Measurements from ENCODE around the gene UNC5A. TPM values are rescaled to one million over a fixed set of nuclear protein-coding genes. Genes with fewer than 3 reads are reported as not detected.

UNC5A gene
- total and polyA plus RNA-seq, 3 experiments from 2014 or later: not detected

DNA sequence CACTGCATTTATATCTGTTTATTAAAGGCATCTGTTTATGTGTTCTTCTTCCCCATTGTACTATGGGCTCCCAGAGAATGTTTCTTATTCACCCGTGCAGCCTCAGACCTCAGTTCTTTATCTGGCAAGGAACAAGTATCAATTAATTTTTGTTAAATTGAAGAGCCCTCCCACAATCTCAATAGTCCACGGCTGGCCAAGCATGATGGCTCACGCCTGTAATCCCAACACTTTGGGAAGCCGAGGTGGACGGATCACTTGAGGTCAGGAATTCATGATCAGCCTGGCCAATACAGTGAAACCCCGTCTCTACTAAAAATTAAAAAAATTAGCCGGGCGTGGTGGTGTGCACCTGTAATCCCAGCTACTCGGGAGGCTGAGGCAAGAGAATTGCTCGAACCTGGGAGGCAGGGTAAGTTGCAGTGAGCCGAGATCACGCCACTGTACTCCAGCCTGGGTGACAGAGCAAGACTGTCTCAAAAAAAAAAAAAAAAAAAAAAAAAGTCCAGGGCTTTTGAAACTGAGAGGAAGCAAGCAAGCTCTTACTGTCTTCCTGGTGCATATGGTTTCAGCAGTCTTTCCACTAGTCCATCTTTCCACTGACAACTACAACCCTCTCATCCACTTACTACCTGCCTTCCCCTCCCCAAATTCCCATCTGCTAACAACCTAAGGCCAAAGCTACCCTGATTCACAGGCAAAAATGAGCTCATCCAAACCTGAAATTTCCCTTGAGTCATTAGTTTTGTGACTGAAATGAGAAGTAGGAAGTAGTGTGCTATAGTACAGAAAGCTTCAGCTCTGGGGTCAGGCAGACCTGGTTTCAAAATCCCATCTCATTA is 91.1 kb downstream of the UNC5A start:
- CTCF ChIA-PET: no interaction called here
- H3K27me3 Mint-ChIP-seq: peaks cover 0 to 4% of the 10 kb centered on the region in 2 donors
- H3K27ac Mint-ChIP-seq: peak overlapping the region in 3 of 8 donors; percentile 21 to 47 (median 43)
- DNase-seq: no peak
- Histone ChIP-seq H3K4me1 (ENCODE audit: insufficient read depth, low read length) (no peaks in the 10 kb centered on the region), H3K36me3 (ENCODE audit: insufficient read depth, low read length) (peaks cover 29% of the 10 kb centered on the region), H3K27me3 (ENCODE audit: insufficient read depth, low read length, poor library complexity, severe bottlenecking) (no peaks in the 10 kb centered on the region), H3K27ac (ENCODE audit: low read depth, low read length) (no peak overlapping the region), H3K4me3 (ENCODE audit: low read length) (no peak overlapping the region), H3K9me3 (ENCODE audit: low read length) (no peaks in the 10 kb centered on the region)
- POLR2A ChIA-PET: no interaction called here
- H3K4me1 Mint-ChIP-seq: peaks cover 12 to 18% (median 12%) of the 10 kb centered on the region in 3 donors
- H3K9me3 Mint-ChIP-seq: no peaks in the 10 kb centered on the region
- no peak overlapping the region for H3K4me3 Mint-ChIP-seq
- H3K36me3 Mint-ChIP-seq: peaks cover 0 to 38% (median 22%) of the 10 kb centered on the region in 3 donors

DNA sequence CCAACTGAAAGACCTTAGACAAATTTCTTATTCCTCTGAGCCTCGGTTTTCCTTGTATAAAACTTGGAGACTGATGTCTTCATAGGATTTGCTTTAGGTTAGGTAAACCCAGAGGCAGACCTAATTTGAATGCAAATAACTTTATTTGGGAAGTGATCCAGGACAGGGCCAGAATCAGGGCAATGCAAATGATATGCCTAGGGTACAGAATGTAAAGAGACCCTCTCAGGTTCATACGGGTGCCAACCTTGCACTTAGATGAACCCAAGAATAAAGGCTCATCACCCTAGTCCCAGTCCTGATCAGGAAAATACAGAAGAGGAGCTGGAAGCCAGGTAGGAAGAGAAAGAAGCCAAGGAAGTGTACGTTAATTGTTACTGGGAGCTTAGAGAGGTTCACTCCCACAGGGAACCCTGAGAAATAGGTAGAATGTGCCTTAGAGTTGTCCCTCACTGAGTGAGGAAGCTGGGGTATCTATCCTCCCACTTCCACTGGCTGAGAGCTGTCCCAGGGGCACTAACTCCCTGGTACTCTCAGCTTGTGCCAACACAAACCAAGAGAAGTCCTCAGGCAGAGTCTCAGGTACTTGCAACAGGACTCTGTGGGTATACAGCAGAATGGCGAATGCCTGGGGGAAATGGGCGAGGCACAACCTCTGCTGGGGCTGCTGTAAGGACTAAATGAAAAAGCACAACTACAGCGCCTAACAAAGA is 91.9 kb downstream of the UNC5A start:
- ChIA-PET POLR2A (no interaction called here), CTCF (no interaction called here)
- no peak for DNase-seq
- Histone ChIP-seq H3K4me1 (ENCODE audit: insufficient read depth, low read length) (no peaks in the 10 kb centered on the region), H3K9me3 (ENCODE audit: low read length) (no peaks in the 10 kb centered on the region), H3K36me3 (ENCODE audit: insufficient read depth, low read length) (peaks cover 37% of the 10 kb centered on the region), H3K4me3 (ENCODE audit: low read length) (no peak overlapping the region), H3K27ac (ENCODE audit: low read depth, low read length) (no peak overlapping the region), H3K27me3 (ENCODE audit: insufficient read depth, low read length, poor library complexity, severe bottlenecking) (no peaks in the 10 kb centered on the region)
- Mint-ChIP-seq H3K9me3 (no peaks in the 10 kb centered on the region), H3K27ac (peak overlapping the region in 2 of 8 donors; percentile 43 to 47), H3K27me3 (peaks cover 0 to 3% of the 10 kb centered on the region in 2 donors), H3K36me3 (peaks cover 0 to 45% (median 28%) of the 10 kb centered on the region in 3 donors), H3K4me1 (peaks cover 12 to 18% (median 12%) of the 10 kb centered on the region in 3 donors), H3K4me3 (no peak overlapping the region)

DNA sequence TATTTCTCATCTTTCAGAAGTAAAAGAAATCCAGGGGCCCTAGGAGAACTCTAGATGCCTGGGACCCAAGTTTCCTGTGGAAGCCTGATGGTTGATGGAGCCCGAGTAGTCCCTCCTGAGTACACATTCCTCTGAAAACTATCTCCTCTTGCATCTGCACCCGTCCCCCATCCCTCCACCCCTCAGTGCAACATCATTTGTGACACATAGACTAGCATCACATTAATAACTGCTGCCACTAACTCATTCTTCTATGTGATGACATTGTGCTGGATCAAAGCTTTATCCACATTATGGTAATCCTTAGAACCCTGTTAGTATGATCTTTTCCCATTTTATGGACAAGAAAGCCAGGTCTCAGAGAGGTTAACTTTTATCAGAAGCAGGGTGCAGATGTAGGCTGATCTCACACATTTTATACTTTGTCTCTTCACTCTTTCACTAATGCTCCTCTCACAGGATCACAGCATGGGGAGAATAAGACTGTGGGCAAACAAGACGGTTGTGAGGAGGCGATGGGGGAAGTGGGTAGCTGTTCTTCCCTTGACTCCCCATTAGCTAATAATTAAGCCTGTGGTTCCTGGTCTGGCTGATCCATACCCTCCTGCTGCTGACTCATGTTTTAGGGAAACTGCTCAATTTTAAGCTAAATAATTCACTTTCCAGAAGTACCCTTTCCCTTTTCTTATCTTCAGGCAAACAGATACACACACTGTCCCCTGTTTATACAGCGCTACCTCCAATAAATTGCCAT is 92.7 kb downstream of the UNC5A start:
- Histone ChIP-seq H3K9me3 (ENCODE audit: low read length) (no peaks in the 10 kb centered on the region), H3K27me3 (ENCODE audit: insufficient read depth, low read length, poor library complexity, severe bottlenecking) (no peaks in the 10 kb centered on the region), H3K36me3 (ENCODE audit: insufficient read depth, low read length) (peaks cover 45% of the 10 kb centered on the region), H3K4me1 (ENCODE audit: insufficient read depth, low read length) (no peaks in the 10 kb centered on the region), H3K27ac (ENCODE audit: low read depth, low read length) (no peak overlapping the region), H3K4me3 (ENCODE audit: low read length) (no peak overlapping the region)
- peaks cover 12 to 18% (median 12%) of the 10 kb centered on the region in 3 donors for H3K4me1 Mint-ChIP-seq
- H3K27me3 Mint-ChIP-seq: no peaks in the 10 kb centered on the region
- ChIA-PET CTCF (no interaction called here), POLR2A (no interaction called here)
- peaks cover 0 to 54% (median 34%) of the 10 kb centered on the region in 3 donors for H3K36me3 Mint-ChIP-seq
- no peak overlapping the region for H3K4me3 Mint-ChIP-seq
- H3K9me3 Mint-ChIP-seq: no peaks in the 10 kb centered on the region
- no peak for DNase-seq
- peak overlapping the region in 3 of 8 donors; percentile 17 to 80 (median 32) for H3K27ac Mint-ChIP-seq

DNA sequence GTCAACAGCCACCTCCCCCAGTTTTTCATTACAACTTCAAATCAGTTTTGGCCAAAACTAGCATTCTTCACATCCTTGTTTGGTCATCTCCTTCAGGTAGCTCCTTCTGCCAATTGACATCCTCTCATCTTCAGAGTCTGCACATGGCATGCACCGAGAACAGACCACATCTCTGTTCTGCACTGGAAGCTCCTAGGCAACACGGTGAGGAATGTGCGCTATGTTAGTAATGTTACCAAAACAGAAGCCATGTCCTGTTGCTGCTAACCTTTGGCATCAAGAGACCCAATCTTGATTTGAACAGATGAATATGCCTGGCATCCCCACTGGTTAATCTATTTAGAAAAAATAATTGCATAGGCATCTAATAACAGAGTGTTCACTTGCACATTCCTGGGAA is 93.9 kb downstream of the UNC5A start:
- Histone ChIP-seq H3K4me3 (ENCODE audit: low read length) (no peak overlapping the region), H3K27me3 (ENCODE audit: insufficient read depth, low read length, poor library complexity, severe bottlenecking) (no peaks in the 10 kb centered on the region), H3K4me1 (ENCODE audit: insufficient read depth, low read length) (no peaks in the 10 kb centered on the region), H3K9me3 (ENCODE audit: low read length) (no peaks in the 10 kb centered on the region), H3K36me3 (ENCODE audit: insufficient read depth, low read length) (peaks cover 45% of the 10 kb centered on the region), H3K27ac (ENCODE audit: low read depth, low read length) (no peak overlapping the region)
- ChIA-PET POLR2A (no interaction called here), CTCF (no interaction called here)
- DNase-seq: no peak
- Mint-ChIP-seq H3K27ac (peak overlapping the region in 3 of 8 donors; percentile 13 to 23 (median 20)), H3K9me3 (no peaks in the 10 kb centered on the region), H3K36me3 (peaks cover 0 to 64% (median 40%) of the 10 kb centered on the region in 3 donors), H3K27me3 (no peaks in the 10 kb centered on the region), H3K4me3 (no peak overlapping the region), H3K4me1 (peaks cover 7 to 10% (median 8%) of the 10 kb centered on the region in 3 donors)

GRCh38 chr5:176906126-176906525 is 95.8 kb downstream of the UNC5A start:
- H3K27me3 ChIP-seq (ENCODE audit: insufficient read depth, low read length, poor library complexity, severe bottlenecking): no peaks in the 10 kb centered on the region
- H3K4me3 ChIP-seq (ENCODE audit: low read length): no peak overlapping the region
- ChIA-PET CTCF (no interaction called here), POLR2A (no interaction called here)
- H3K9me3 Mint-ChIP-seq: no peaks in the 10 kb centered on the region
- peaks cover 0 to 80% (median 45%) of the 10 kb centered on the region in 3 donors for H3K36me3 Mint-ChIP-seq
- H3K4me1 ChIP-seq (ENCODE audit: insufficient read depth, low read length): no peaks in the 10 kb centered on the region
- H3K4me1 Mint-ChIP-seq: peaks cover 0 to 1% (median 0%) of the 10 kb centered on the region in 3 donors
- peaks cover 45% of the 10 kb centered on the region for H3K36me3 ChIP-seq (ENCODE audit: insufficient read depth, low read length)
- H3K4me3 Mint-ChIP-seq: no peak overlapping the region
- no peak overlapping the region for H3K27ac ChIP-seq (ENCODE audit: low read depth, low read length)
- H3K9me3 ChIP-seq (ENCODE audit: low read length): no peaks in the 10 kb centered on the region
- no peak for DNase-seq
- peak overlapping the region in 1 of 8 donors; percentile 38 for H3K27ac Mint-ChIP-seq
- H3K27me3 Mint-ChIP-seq: no peaks in the 10 kb centered on the region

- Histone ChIP-seq H3K9me3 (ENCODE audit: low read length) (no peaks in the 10 kb centered on the region), H3K36me3 (ENCODE audit: insufficient read depth, low read length) (peaks cover 50% of the 10 kb centered on the region), H3K4me1 (ENCODE audit: insufficient read depth, low read length) (no peaks in the 10 kb centered on the region), H3K4me3 (ENCODE audit: low read length) (no peak overlapping the region), H3K27ac (ENCODE audit: low read depth, low read length) (no peak overlapping the region), H3K27me3 (ENCODE audit: insufficient read depth, low read length, poor library complexity, severe bottlenecking) (no peaks in the 10 kb centered on the region)
- ChIA-PET POLR2A (no interaction called here), CTCF (no interaction called here)
- H3K4me1 Mint-ChIP-seq: peaks cover 0 to under 1% (median 0%) of the 10 kb centered on the region in 3 donors
- H3K36me3 Mint-ChIP-seq: peaks cover 0 to 85% (median 48%) of the 10 kb centered on the region in 3 donors
- no peak overlapping the region for H3K4me3 Mint-ChIP-seq
- no peaks in the 10 kb centered on the region for H3K9me3 Mint-ChIP-seq
- DNase-seq: no peak
- H3K27me3 Mint-ChIP-seq: no peaks in the 10 kb centered on the region
- peak overlapping the region in 1 of 8 donors; percentile 51 for H3K27ac Mint-ChIP-seq
Measured at GRCh38 chr5:176906796-176907195, 96.4 kb downstream of the UNC5A start.

DNA sequence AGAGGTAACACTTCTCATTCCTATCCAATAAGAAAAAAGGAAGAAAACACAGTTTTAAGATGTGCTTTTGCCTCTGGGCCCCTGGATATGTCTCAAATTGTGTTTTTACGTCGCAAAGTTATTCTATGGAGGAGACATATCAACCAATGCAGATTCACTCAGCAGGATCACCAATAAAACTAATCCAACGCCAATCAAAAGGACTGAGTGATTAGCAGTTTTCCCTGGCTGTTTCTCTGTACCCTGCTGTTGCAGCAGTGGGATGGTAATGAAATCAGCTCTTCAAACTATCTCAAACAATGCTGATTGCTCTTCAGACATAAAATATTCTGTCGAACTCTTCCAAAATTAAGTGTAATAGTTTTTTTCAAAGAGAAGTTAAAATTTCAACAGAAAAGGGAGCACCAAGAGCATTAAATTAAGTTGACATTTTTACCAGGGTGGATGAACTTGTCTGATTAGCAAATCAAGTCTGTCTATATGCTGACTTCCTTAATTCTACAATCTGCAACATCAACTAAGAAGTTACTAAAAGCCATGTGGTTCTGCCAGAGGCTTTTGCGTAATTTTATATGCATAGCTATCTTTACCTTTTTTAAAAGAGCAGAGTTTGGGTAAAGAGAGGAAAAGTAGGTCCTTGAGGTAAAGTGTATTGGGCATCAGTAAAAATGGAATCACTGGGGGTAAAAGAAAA is 98.5 kb downstream of the UNC5A start:
- Histone ChIP-seq H3K4me3 (ENCODE audit: low read length) (no peak overlapping the region), H3K27ac (ENCODE audit: low read depth, low read length) (no peak overlapping the region), H3K36me3 (ENCODE audit: insufficient read depth, low read length) (peaks cover 47% of the 10 kb centered on the region), H3K9me3 (ENCODE audit: low read length) (no peaks in the 10 kb centered on the region), H3K27me3 (ENCODE audit: insufficient read depth, low read length, poor library complexity, severe bottlenecking) (no peaks in the 10 kb centered on the region), H3K4me1 (ENCODE audit: insufficient read depth, low read length) (no peaks in the 10 kb centered on the region)
- H3K36me3 Mint-ChIP-seq: peaks cover 0 to 86% (median 47%) of the 10 kb centered on the region in 3 donors
- H3K27ac Mint-ChIP-seq: peak overlapping the region in 3 of 8 donors; percentile 39 to 85 (median 73)
- H3K4me1 Mint-ChIP-seq: peaks cover 0 to 1% (median 0%) of the 10 kb centered on the region in 3 donors
- no peaks in the 10 kb centered on the region for H3K27me3 Mint-ChIP-seq
- no peaks in the 10 kb centered on the region for H3K9me3 Mint-ChIP-seq
- no peak overlapping the region for H3K4me3 Mint-ChIP-seq
- no peak for DNase-seq
- POLR2A ChIA-PET: no interaction called here
- CTCF ChIA-PET: no interaction called here

Measured in CD8-positive, alpha-beta memory T cell (primary cell).